ENCODE results near the gene BMP8A.
"Not testable (repeated sequence)": the region's sequence is repeated elsewhere in the genome, so short reads cannot be mapped to it uniquely, and the experiment has no call there.

The BMP8A gene

GRCh38 chr1:39470040-39470439 lies 21.4 kb upstream of the BMP8A start:
- no peak overlapping the region for H3K4me3 ChIP-seq (ENCODE audit: low read length)
- DNase-seq (ENCODE audit: low read depth): no peak

GRCh38 chr1:39472826-39473225 lies 18.6 kb upstream of the BMP8A start:
- no peak overlapping the region for H3K4me3 ChIP-seq (ENCODE audit: low read length)
- DNase-seq (ENCODE audit: low read depth): no peak
- no peak for TF ChIP-seq CTCF (IDR thresholded peaks at IDR 0.05; ENCODE audit: insufficient read depth, low read depth, low read length, missing control alignments)

More at GRCh38 chr1:39470040-39470439, 21.4 kb upstream of the BMP8A start:
- no peak for TF ChIP-seq CTCF (IDR thresholded peaks at IDR 0.05; ENCODE audit: insufficient read depth, low read depth, low read length, missing control alignments)

GRCh38 chr1:39473324-39473723 lies 18.1 kb upstream of the BMP8A start:
- no peak for DNase-seq (ENCODE audit: low read depth)
- TF ChIP-seq CTCF (IDR thresholded peaks at IDR 0.05; ENCODE audit: insufficient read depth, low read depth, low read length, missing control alignments): no peak
- no peak overlapping the region for H3K4me3 ChIP-seq (ENCODE audit: low read length)

- no peak for TF ChIP-seq CTCF (IDR thresholded peaks at IDR 0.05; ENCODE audit: insufficient read depth, low read depth, low read length, missing control alignments)
- DNase-seq (ENCODE audit: low read depth): no peak
- no peak overlapping the region for H3K4me3 ChIP-seq (ENCODE audit: low read length)
Observed at GRCh38 chr1:39474810-39475209, 16.6 kb upstream of the BMP8A start.

- not testable (repeated sequence) for DNase-seq (ENCODE audit: low read depth); H3K4me3 ChIP-seq (ENCODE audit: low read length)
Observed at GRCh38 chr1:39475551-39475950, 15.9 kb upstream of the BMP8A start.

- H3K4me3 ChIP-seq (ENCODE audit: low read length): no peak overlapping the region
- no peak for DNase-seq (ENCODE audit: low read depth)
- no peak for TF ChIP-seq CTCF (IDR thresholded peaks at IDR 0.05; ENCODE audit: insufficient read depth, low read depth, low read length, missing control alignments)
Observed at GRCh38 chr1:39478126-39478915, 13.1 kb upstream of the BMP8A start.

- H3K4me3 ChIP-seq (ENCODE audit: low read length): no peak overlapping the region
- DNase-seq (ENCODE audit: low read depth): no peak
- no peak for TF ChIP-seq CTCF (IDR thresholded peaks at IDR 0.05; ENCODE audit: insufficient read depth, low read depth, low read length, missing control alignments)
Observed at GRCh38 chr1:39481289-39481688, 10.1 kb upstream of the BMP8A start.
